GM10248 (cell line): Measurements from ENCODE around the gene CPNE5.

ENCODE experiments used
- CTCF ChIA-PET: fragments of 300-600 bp; sonication (Branson Sonifier 250); formaldehyde crosslinking; extraction: SDS; loops from one replicate; lab custom pipeline; 2021; ENCODE audit warnings: antibody characterized with exemption; lab: Yijun Ruan, JAX
- POLR2A ChIA-PET: fragments of 350-650 bp; sonication (Branson Sonifier 250); formaldehyde crosslinking; extraction: SDS; loops from one replicate; lab custom pipeline; 2020; ENCODE audit warnings: antibody characterized with exemption; lab: Yijun Ruan, JAX
- DNase-seq: peaks from one replicate; pipeline ENCODE4 v3.0.0; 2012; ENCODE audit errors: extremely low spot score
- CTCF ChIP-seq: IDR thresholded peaks from 2 replicates; pipeline ENCODE4 v1.5.1; 2012; ENCODE audit warnings: mild to moderate bottlenecking, low read depth; ENCODE audit errors: extremely low read depth, missing control alignments, control extremely low read depth

The CPNE5 gene

GRCh38 chr6:36743538-36744303 lies 95.5 kb downstream of the CPNE5 start:
- no peak for DNase-seq
- ChIA-PET POLR2A (no interaction called here), CTCF (interaction anchor here (9.0 kb wide), 1 partner anchor 15 kb away, joined by 48 read pairs; no protein-coding TSS in a partner anchor)
- no peak for TF ChIP-seq CTCF

GRCh38 chr6:36743032-36743431 lies 96.2 kb downstream of the CPNE5 start:
- POLR2A ChIA-PET: no interaction called here
- CTCF ChIA-PET: interaction anchor here (9.0 kb wide), 1 partner anchor 16 kb away, joined by 48 read pairs; no protein-coding TSS in a partner anchor
- TF ChIP-seq CTCF: no peak

GRCh38 chr6:36742146-36742545 lies 97.1 kb downstream of the CPNE5 start:
- TF ChIP-seq CTCF: no peak
- DNase-seq: no peak
- ChIA-PET POLR2A (no interaction called here), CTCF (no interaction called here)

More at GRCh38 chr6:36743032-36743431, 96.2 kb downstream of the CPNE5 start:
- DNase-seq: no peak

- DNase-seq: no peak
- ChIA-PET POLR2A (no interaction called here), CTCF (interaction anchor here (3.0 kb wide), 1 partner anchor 18 kb away, joined by 17 read pairs; no protein-coding TSS in a partner anchor)
- TF ChIP-seq CTCF: no peak
Observed at GRCh38 chr6:36740818-36741179, 98.4 kb downstream of the CPNE5 start.

- ChIA-PET CTCF (interaction anchor here (3.0 kb wide), 1 partner anchor 19 kb away, joined by 17 read pairs; no protein-coding TSS in a partner anchor), POLR2A (interaction anchor here (0.6 kb wide), 1 partner anchor 142 kb away, joined by 4 read pairs; no protein-coding TSS in a partner anchor)
- DNase-seq: no peak
- TF ChIP-seq CTCF: no peak
Observed at GRCh38 chr6:36739947-36740817, 99.1 kb downstream of the CPNE5 start.

GRCh38 chr6:36738108-36738507 lies 101.1 kb downstream of the CPNE5 start:
- POLR2A ChIA-PET: no interaction called here
- no peak for TF ChIP-seq CTCF
- CTCF ChIA-PET: interaction anchor here (2.2 kb wide), 1 partner anchor 123 kb away, joined by 7 read pairs; no protein-coding TSS in a partner anchor
- no peak for DNase-seq
